Activated CD8-positive, alpha-beta T cell treated with anti-CD3 and anti-CD28 coated beads for 36 hours (primary cell): ENCODE results near the gene ZNF860. TPM values are rescaled to one million over a fixed set of nuclear protein-coding genes. Genes with fewer than 3 reads are reported as not detected.

Experiments used
- ATAC-seq: fragments of 200-7000 bp; cut with Tn5 transposase; one replicate; pipeline ENCODE4 v1.10.0; 2021; ENCODE audit warnings: mild to moderate bottlenecking, moderate library complexity
- CTCF ChIA-PET: fragments of 350-600 bp; sonication (Branson Sonifier 250); formaldehyde crosslinking; loops from one replicate; lab custom pipeline; 2021; ENCODE audit warnings: antibody characterized with exemption; lab: Charles Lee
- POLR2A ChIA-PET: fragments of 350-600 bp; sonication (Branson Sonifier 250); formaldehyde crosslinking; loops from one replicate; lab custom pipeline; 2021; ENCODE audit warnings: antibody characterized with exemption; lab: Charles Lee
- DNase-seq: peaks from one replicate; pipeline ENCODE4 v3.0.0-alpha.2; 2020
- H3K27ac Mint-ChIP-seq: one replicate; pipeline ENCODE4 v1.8.0; 2021; ENCODE audit warnings: mild to moderate bottlenecking, mixed read lengths
- H3K27me3 Mint-ChIP-seq: one replicate; pipeline ENCODE4 v1.8.0; 2021; ENCODE audit warnings: mixed read lengths
- H3K36me3 Mint-ChIP-seq: one replicate; pipeline ENCODE4 v1.8.0; 2021; ENCODE audit warnings: low read depth, mixed read lengths
- H3K4me1 Mint-ChIP-seq: one replicate; pipeline ENCODE4 v1.8.0; 2021; ENCODE audit warnings: low read depth, mixed read lengths
- H3K4me3 Mint-ChIP-seq: one replicate; pipeline ENCODE4 v1.8.0; 2021; ENCODE audit warnings: mild to moderate bottlenecking, moderate library complexity, mixed read lengths
- H3K9me3 Mint-ChIP-seq: one replicate; pipeline ENCODE4 v1.8.0; 2021; ENCODE audit warnings: mixed read lengths
- CTCF ChIP-seq: fragments of 200-600 bp; IDR thresholded peaks from one replicate; pipeline ENCODE4 v1.8.0; 2022; ENCODE audit warnings: antibody characterized with exemption, mild to moderate bottlenecking
- intact Hi-C: fragments of 100-400 bp; cut with micrococcal nuclease; formaldehyde crosslinking; loops from one replicate; pipeline ENCODE4 v1.10.0; 2022
- total RNA-seq, 2 experiments: library from RNA; stranded (reverse); gene quantifications; one replicate each; pipeline ENCODE4 v1.2.3, GENCODE V29; 2021

The ZNF860 gene
- total RNA-seq, 2 experiments from 2014 or later: not detected

- POLR2A ChIA-PET: no interaction called here
- no peak overlapping the region for H3K4me3 Mint-ChIP-seq
- peaks cover 32% of the 10 kb centered on the region for H3K27me3 Mint-ChIP-seq
Observed at GRCh38 chr3:31973837-31974236, 7.7 kb upstream of the ZNF860 start.

GRCh38 chr3:31974471-31974870 is 7.1 kb upstream of the ZNF860 start:
- intact Hi-C loops: no loop called here
- Mint-ChIP-seq H3K36me3 (no peaks in the 10 kb centered on the region), H3K4me1 (peaks cover 13% of the 10 kb centered on the region), H3K27ac (no peak overlapping the region), H3K27me3 (peaks cover 36% of the 10 kb centered on the region), H3K9me3 (peaks cover 3% of the 10 kb centered on the region), H3K4me3 (no peak overlapping the region)
- DNase-seq (no peak), ATAC-seq (no peak)
- TF ChIP-seq CTCF: no peak
- POLR2A ChIA-PET: no interaction called here
- CTCF ChIA-PET: no interaction called here

More at GRCh38 chr3:31973837-31974236, 7.7 kb upstream of the ZNF860 start:
- intact Hi-C loops: no loop called here
- ATAC-seq: no peak
- peaks cover 3% of the 10 kb centered on the region for H3K9me3 Mint-ChIP-seq
- DNase-seq: no peak
- no peaks in the 10 kb centered on the region for H3K36me3 Mint-ChIP-seq
- no peak for TF ChIP-seq CTCF
- H3K4me1 Mint-ChIP-seq: peaks cover 6% of the 10 kb centered on the region
- CTCF ChIA-PET: no interaction called here
- H3K27ac Mint-ChIP-seq: no peak overlapping the region

GRCh38 chr3:31974964-31975363 is 6.6 kb upstream of the ZNF860 start:
- DNase-seq (no peak), ATAC-seq (no peak)
- Mint-ChIP-seq H3K27me3 (peaks cover 38% of the 10 kb centered on the region), H3K27ac (no peak overlapping the region), H3K36me3 (no peaks in the 10 kb centered on the region), H3K4me1 (peaks cover 16% of the 10 kb centered on the region), H3K4me3 (no peak overlapping the region), H3K9me3 (peaks cover 3% of the 10 kb centered on the region)
- ChIA-PET POLR2A (no interaction called here), CTCF (no interaction called here)
- no peak for TF ChIP-seq CTCF
- intact Hi-C loops: no loop called here

GRCh38 chr3:31976302-31976701 is 5.2 kb upstream of the ZNF860 start:
- Mint-ChIP-seq H3K27ac (no peak overlapping the region), H3K36me3 (no peaks in the 10 kb centered on the region), H3K9me3 (peaks cover 3% of the 10 kb centered on the region), H3K27me3 (peaks cover 43% of the 10 kb centered on the region), H3K4me3 (no peak overlapping the region), H3K4me1 (peaks cover 16% of the 10 kb centered on the region)
- ChIA-PET CTCF (interaction anchor here (0.6 to 1.6 kb wide), 3 partner anchors 60 to 963 kb away, joined by 3 read pairs; no protein-coding TSS in a partner anchor), POLR2A (no interaction called here)
- TF ChIP-seq CTCF: no peak
- ATAC-seq (no peak), DNase-seq (no peak)
- intact Hi-C loops: no loop called here

GRCh38 chr3:31977736-31978135 is 3.8 kb upstream of the ZNF860 start:
- Mint-ChIP-seq H3K27ac (no peak overlapping the region), H3K36me3 (no peaks in the 10 kb centered on the region), H3K27me3 (peaks cover 57% of the 10 kb centered on the region), H3K4me3 (no peak overlapping the region), H3K4me1 (peaks cover 16% of the 10 kb centered on the region), H3K9me3 (peaks cover 3% of the 10 kb centered on the region)
- ChIA-PET CTCF (no interaction called here), POLR2A (no interaction called here)
- no peak for ATAC-seq
- TF ChIP-seq CTCF: no peak
- intact Hi-C loops: no loop called here
- DNase-seq: no peak
